Nephron (organoid): ENCODE results near the gene RCN1.

Experiments used
- H3K27ac Mint-ChIP-seq, 3 experiments: 2 replicates each; pipeline ENCODE4 v1.8.0; 2020; ENCODE audit warnings: mixed read lengths in 3 of 3, mild to moderate bottlenecking in 2 of 3, moderate library complexity in 1 of 3
- H3K27me3 Mint-ChIP-seq: 2 replicates; pipeline ENCODE4 v1.8.0; 2021; ENCODE audit warnings: low read depth, mild to moderate bottlenecking, moderate library complexity, mixed read lengths
- H3K36me3 Mint-ChIP-seq: 2 replicates; pipeline ENCODE4 v1.8.0; 2020; ENCODE audit warnings: low read depth, mixed read lengths
- H3K4me1 Mint-ChIP-seq: 2 replicates; pipeline ENCODE4 v1.8.0; 2020; ENCODE audit warnings: mixed read lengths
- H3K4me3 Mint-ChIP-seq, 3 experiments: 2 replicates each; pipeline ENCODE4 v1.8.0; 2020; ENCODE audit warnings: mild to moderate bottlenecking in 3 of 3, mixed read lengths in 3 of 3, moderate library complexity in 2 of 3
- H3K9me3 Mint-ChIP-seq: 2 replicates; pipeline ENCODE4 v1.8.0; 2020; ENCODE audit warnings: mixed read lengths
- CTCF ChIP-seq, 3 experiments: fragments of 200-600 bp; sonication (generic); IDR thresholded peaks; one replicate each; pipeline ENCODE4 v1.5.0; 2021; ENCODE audit warnings: antibody characterized with exemption in 3 of 3; ENCODE audit not compliant: unreplicated experiment in 3 of 3

RCN1 gene

GRCh38 chr11:32136657-32137056 lies 45.8 kb downstream of the RCN1 start:
- Mint-ChIP-seq H3K4me1 (peaks cover 22% of the 10 kb centered on the region), H3K27ac (no peak overlapping the region), H3K27me3 (peaks cover 4% of the 10 kb centered on the region), H3K4me3 (no peak overlapping the region), H3K9me3 (peaks cover 6% of the 10 kb centered on the region), H3K36me3 (no peaks in the 10 kb centered on the region)
- TF ChIP-seq CTCF (IDR thresholded peaks at IDR 0.05; ENCODE audit: unreplicated experiment in 3 of 3), result no peak

- no peak for TF ChIP-seq CTCF (IDR thresholded peaks at IDR 0.05; ENCODE audit: unreplicated experiment in 3 of 3)
- Mint-ChIP-seq H3K27ac (no peak overlapping the region), H3K4me1 (peaks cover 22% of the 10 kb centered on the region), H3K9me3 (peaks cover 6% of the 10 kb centered on the region), H3K36me3 (no peaks in the 10 kb centered on the region), H3K27me3 (peaks cover 4% of the 10 kb centered on the region), H3K4me3 (no peak overlapping the region)
Measured at GRCh38 chr11:32137263-32137662, 46.4 kb downstream of the RCN1 start.

- H3K4me1 Mint-ChIP-seq, result peaks cover 22% of the 10 kb centered on the region
- peaks cover 4% of the 10 kb centered on the region for H3K27me3 Mint-ChIP-seq
- no peaks in the 10 kb centered on the region for H3K36me3 Mint-ChIP-seq
- TF ChIP-seq CTCF (IDR thresholded peaks at IDR 0.05; ENCODE audit: unreplicated experiment in 3 of 3), result no peak
- no peak overlapping the region for H3K27ac Mint-ChIP-seq
- H3K9me3 Mint-ChIP-seq, result peaks cover 3% of the 10 kb centered on the region
- no peak overlapping the region for H3K4me3 Mint-ChIP-seq
Measured at GRCh38 chr11:32137869-32138268, 47.0 kb downstream of the RCN1 start.

- Mint-ChIP-seq H3K36me3 (no peaks in the 10 kb centered on the region), H3K27ac (no peak overlapping the region), H3K4me3 (no peak overlapping the region), H3K27me3 (peaks cover 4% of the 10 kb centered on the region), H3K4me1 (peaks cover 22% of the 10 kb centered on the region), H3K9me3 (peaks cover 3% of the 10 kb centered on the region)
- TF ChIP-seq CTCF (IDR thresholded peaks at IDR 0.05; ENCODE audit: unreplicated experiment in 3 of 3), result no peak
Measured at GRCh38 chr11:32138902-32139301, 48.0 kb downstream of the RCN1 start.

- no peak for TF ChIP-seq CTCF (IDR thresholded peaks at IDR 0.05; ENCODE audit: unreplicated experiment in 3 of 3)
- Mint-ChIP-seq H3K9me3 (peaks cover 3% of the 10 kb centered on the region), H3K4me1 (peaks cover 22% of the 10 kb centered on the region), H3K27me3 (peaks cover 11% of the 10 kb centered on the region), H3K27ac (no peak overlapping the region), H3K36me3 (no peaks in the 10 kb centered on the region), H3K4me3 (no peak overlapping the region)
Measured at GRCh38 chr11:32139896-32140520, 49.1 kb downstream of the RCN1 start.
